GM18511 (cell line): Measurements from ENCODE around the gene DUS3L.
"Not testable (repeated sequence)": the region's sequence is repeated elsewhere in the genome, so short reads cannot be mapped to it uniquely, and the experiment has no call there.

Experiments
- ATAC-seq: cut with Tn5 transposase; IDR thresholded peaks from one replicate; pipeline ENCODE4 v1.9.1; 2021; ENCODE audit warnings: mild to moderate bottlenecking, moderate library complexity; ENCODE audit not compliant: unreplicated experiment

The DUS3L gene

GRCh38 chr19:5775668-5776309 is 15.2 kb downstream of the DUS3L start:
- no peak for ATAC-seq

- no peak for ATAC-seq
These were observed 16.0 kb downstream of the DUS3L start for GRCh38 chr19:5774921-5775320.

DNA sequence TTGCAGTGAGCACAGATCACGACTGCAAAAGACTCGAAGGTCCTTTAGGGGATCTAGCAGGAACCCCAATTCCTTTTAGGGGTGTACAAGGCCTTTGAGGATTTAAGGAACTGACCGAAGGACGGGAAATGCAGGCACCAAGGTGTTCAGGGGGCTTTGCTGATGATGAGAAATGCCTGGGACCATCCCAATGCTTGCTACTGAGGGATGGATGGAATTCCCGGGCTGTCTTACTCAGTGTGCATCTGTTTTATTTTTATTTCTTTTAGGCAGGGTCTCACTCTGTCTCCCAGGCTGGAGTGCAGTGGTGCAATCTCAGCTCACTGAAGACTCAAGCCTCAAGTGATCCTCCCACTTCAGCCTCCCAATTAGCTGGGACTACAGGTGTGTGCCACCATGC is 17.7 kb downstream of the DUS3L start:
- ATAC-seq, result no peak

GRCh38 chr19:5772416-5772815 is 18.5 kb downstream of the DUS3L start:
- ATAC-seq, result no peak

DNA sequence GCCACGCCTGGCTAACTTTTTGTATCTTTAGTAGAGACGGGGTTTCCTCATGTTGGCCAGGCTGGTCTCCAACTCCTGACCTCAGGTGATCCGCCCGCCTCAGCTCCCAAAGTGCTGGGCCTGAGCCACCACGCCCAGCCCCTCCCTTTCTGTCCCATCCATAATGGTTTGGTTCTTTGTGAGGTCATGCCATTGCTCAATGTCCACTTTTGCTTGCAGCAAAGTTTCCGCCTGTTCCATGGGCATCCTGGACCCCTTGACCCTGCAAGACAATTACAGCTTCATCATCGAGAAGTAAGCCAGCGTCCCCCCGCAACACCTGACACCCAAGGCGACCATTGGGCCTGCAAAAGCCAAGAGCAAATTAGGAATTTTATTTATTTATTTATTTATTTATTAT is 23.0 kb downstream of the DUS3L start:
- no peak for ATAC-seq

DNA sequence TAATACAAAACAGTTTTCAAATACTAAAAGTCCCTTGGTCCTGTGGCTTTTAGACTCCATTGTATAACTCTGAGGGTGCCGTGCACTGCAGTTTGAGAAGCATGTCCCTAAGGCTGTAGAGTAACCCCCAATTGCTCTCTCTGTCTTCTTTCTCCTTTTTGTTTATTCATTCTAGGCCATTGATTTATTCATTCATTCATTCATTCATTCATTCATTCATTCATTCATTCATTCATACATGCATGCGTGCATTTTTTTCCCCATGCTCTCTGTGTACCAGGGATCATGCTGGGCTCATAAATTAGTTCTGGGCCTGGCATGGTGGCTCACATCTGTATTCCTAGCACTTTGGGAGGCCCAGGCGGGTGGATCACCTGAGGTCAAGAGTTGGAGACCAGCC is 25.7 kb downstream of the DUS3L start:
- no peak for ATAC-seq

- no peak for ATAC-seq
These were observed 28.2 kb downstream of the DUS3L start for GRCh38 chr19:5762608-5763217.

DNA sequence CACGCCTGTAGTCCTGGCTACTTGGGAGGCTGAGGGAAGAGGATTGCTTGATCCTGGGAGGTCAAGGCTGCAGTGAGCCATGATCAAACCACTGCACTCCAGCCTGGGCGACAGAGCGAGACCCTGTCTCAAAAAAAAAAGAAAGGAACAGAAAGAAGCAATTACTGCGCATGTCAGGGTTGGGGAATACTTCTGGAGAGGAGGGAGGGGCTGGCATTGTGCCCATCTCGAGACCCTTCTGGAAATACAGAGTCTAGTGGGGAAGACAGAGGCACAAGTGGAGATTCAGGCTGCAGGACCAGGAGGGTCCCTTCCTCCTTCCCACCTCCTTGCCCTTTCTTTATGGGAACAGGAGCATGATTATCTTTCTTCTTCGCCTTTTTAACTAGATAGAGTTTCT is 37.2 kb downstream of the DUS3L start:
- no peak for ATAC-seq

GRCh38 chr19:5751709-5752108 is 39.3 kb downstream of the DUS3L start:
- ATAC-seq, result no peak

DNA sequence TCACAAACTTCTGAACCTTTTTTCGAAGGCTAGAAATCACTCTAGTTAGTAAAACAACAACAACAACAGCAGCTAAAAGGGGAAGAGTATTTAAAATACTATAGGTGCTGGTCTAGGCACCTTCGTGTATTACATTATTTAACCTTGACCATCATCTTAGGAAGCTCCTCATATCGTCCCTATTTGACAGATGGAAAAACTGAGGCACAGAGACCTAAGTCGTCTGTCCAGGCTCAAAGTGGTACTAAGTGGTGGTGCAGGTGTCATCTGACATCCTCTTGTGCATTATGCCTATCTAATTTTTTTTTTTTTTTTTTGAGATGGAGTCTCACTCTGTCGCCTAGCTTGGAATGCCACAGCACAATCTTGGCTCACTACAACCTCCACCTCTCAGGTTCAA is 41.5 kb downstream of the DUS3L start:
- ATAC-seq, result no peak

GRCh38 chr19:5748920-5749319 is 42.0 kb downstream of the DUS3L start:
- ATAC-seq, result not testable (repeated sequence)

- ATAC-seq, result not testable (repeated sequence)
These were observed 46.0 kb downstream of the DUS3L start for GRCh38 chr19:5744999-5745398.

GRCh38 chr19:5743630-5744029 is 47.3 kb downstream of the DUS3L start:
- ATAC-seq, result no peak

GRCh38 chr19:5742051-5742450 is 48.9 kb downstream of the DUS3L start:
- ATAC-seq, result no peak

DNA sequence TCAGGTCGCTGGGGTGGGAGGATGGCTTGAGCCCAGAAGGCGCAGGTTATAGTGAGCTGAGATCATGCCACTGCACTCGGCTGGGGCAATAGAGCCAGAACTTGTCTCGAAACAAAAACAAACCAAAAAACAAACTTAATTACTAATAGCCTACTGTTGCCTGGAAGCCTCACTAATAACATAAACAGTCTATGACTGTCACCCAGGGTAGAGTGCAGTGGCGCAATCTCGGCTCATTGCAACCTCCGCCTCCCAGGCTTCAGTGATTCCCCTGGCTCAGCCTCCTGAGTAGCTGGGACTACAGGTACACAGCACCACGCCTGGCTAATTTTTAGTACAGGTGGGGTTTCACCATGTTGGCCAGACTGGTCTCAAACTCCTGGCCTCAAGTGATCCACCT is 52.5 kb downstream of the DUS3L start:
- no peak for ATAC-seq
